Colonic mucosa (tissue), 4 donors: ENCODE measurements around the gene HOTAIR. TPM values are rescaled to one million over a fixed set of nuclear protein-coding genes. Genes with fewer than 3 reads are reported as not detected.

Experiments used
- DNase-seq: peaks from one replicate; pipeline ENCODE4 v3.0.0-alpha.2; 2020
- H3K27ac ChIP-seq: fragments of 200-600 bp; one replicate; pipeline ENCODE4 v1.8.0; 2021
- H3K27me3 ChIP-seq: fragments of 200-600 bp; one replicate; pipeline ENCODE4 v1.8.0; 2021
- H3K36me3 ChIP-seq: fragments of 200-600 bp; one replicate; pipeline ENCODE4 v1.8.0; 2021
- H3K4me1 ChIP-seq: fragments of 200-600 bp; one replicate; pipeline ENCODE4 v1.8.0; 2021; ENCODE audit warnings: mild to moderate bottlenecking
- H3K4me3 ChIP-seq: fragments of 200-600 bp; one replicate; pipeline ENCODE4 v1.8.0; 2021
- H3K9ac ChIP-seq, 2 donors: one replicate each; pipeline ENCODE4 v1.7.0; 2013; ENCODE audit warnings: control low read depth in 2 of 2, low read depth in 2 of 2, low read length in 2 of 2
- H3K9me3 ChIP-seq: fragments of 200-600 bp; one replicate; pipeline ENCODE4 v1.8.0; 2021
- CTCF ChIP-seq: fragments of 200-600 bp; IDR thresholded peaks from one replicate; pipeline ENCODE4 v1.8.0; 2022; ENCODE audit warnings: antibody characterized with exemption, mild to moderate bottlenecking
- intact Hi-C: fragments of 100-400 bp; cut with DNase I; formaldehyde crosslinking; loops from one replicate; pipeline ENCODE4 v1.14.1; 2022
- total RNA-seq, 2 donors: library from RNA; stranded (reverse); fragmentation: NEBNext Ultra II Directional in 1 of 2; extraction: Animal tissue kit (Norgen Biotek cat#: 25700) in 1 of 2; gene quantifications; one replicate each; pipeline ENCODE4 v1.2.1, GENCODE V29; 2021
- donor health status: healthy.
- donor health status: DM: no; HTN: no; CAD: no.
- donor health status: DM: no; HTN: no; CAD: no.

The HOTAIR gene
- total RNA-seq = not detected

- no peaks in the 10 kb centered on the region for H3K36me3 ChIP-seq
- H3K4me3 ChIP-seq = no peak within 1 kb of the TSS
- peaks cover 95% of the 10 kb centered on the region for H3K27me3 ChIP-seq
- H3K9ac ChIP-seq = no peak within 1 kb of the TSS
- DNase-seq = no peak
- H3K9me3 ChIP-seq = no peaks in the 10 kb centered on the region
- no peaks in the 10 kb centered on the region for H3K4me1 ChIP-seq
- H3K27ac ChIP-seq = no peak within 1 kb of the TSS
- intact Hi-C loops = no loop called here
- TF ChIP-seq CTCF = no peak
Measured at GRCh38 chr12:53974084-53975063, at the start of gene HOTAIR. Gene HOTAIR (minus strand): TSS chr12:53974954.

DNA sequence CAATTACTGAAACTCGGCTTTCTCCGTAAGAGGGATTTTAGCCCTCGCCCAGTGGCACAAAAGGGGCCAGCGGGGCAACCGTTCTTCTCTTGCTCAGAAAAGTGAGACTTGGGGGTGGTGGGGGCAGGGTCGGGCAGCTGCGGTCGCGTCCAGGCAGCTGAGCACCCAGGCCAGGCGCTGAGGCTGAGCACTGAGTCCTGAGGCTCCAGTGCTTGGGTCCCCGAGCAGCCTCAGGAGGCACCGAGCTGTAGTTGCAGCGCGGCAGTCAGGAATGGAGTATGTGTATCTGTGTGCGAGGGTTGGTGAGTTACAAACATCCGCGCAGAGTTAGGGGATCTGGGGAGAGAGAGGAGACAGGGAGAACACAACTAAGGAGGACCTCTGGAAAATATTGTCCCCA, 49.4 kb upstream of the HOTAIR start:
- Histone ChIP-seq H3K9me3 (no peaks in the 10 kb centered on the region), H3K27me3 (peaks cover 94% of the 10 kb centered on the region), H3K9ac (no peak overlapping the region), H3K27ac (no peak overlapping the region), H3K36me3 (no peaks in the 10 kb centered on the region), H3K4me3 (no peak overlapping the region), H3K4me1 (no peaks in the 10 kb centered on the region)
- TF ChIP-seq CTCF = no peak
- no peak for DNase-seq
- intact Hi-C loops = no loop called here

DNA sequence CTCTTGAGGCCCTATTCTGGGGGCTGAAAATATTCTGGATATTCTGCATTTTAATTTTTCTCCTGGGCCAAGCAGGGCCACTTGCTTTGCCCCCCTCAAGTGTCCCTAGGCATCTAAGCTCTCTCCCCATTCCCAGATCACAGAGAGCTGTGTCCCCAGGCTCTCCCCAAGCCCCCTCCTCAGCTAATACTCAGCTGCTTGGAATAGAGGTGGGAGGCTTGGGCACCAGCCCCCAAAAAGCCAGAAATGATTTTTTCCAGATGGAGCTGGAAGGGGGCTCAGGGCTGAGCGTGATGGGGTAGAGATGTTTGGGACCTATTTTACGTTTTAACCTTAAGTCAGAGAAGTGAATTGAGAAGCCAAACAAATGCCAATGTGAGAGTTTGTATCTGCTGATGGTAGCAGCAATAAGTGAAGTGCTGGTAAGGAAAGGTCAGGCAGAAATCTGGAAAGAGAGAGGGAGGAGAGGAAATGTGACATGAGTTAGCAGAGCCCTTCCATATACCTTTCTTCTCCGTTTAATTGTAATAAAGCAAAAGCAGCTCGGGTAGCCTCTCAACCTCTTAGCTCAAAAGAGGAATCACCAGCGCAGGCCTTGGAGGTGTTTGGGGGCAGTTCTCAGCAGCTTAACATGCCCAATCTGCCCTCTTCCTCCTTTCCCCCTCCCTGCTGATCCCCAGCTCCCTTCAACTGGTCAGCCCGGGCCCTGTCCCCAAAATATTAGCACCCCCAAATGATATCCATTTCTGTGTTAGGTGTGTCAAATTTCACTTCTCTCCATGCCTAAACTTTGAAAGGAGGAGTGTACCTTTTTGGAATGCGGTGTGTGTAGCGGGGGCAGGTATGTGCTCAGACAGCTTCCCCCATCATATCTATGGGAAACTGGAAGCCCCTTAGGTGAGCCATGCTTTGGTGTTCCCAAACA, 48.5 kb upstream of the HOTAIR start:
- Histone ChIP-seq H3K36me3 (no peaks in the 10 kb centered on the region), H3K4me3 (no peak overlapping the region), H3K9me3 (no peaks in the 10 kb centered on the region), H3K4me1 (peaks cover 3% of the 10 kb centered on the region), H3K9ac (no peak overlapping the region), H3K27ac (no peak overlapping the region), H3K27me3 (peaks cover 94% of the 10 kb centered on the region)
- no peak for DNase-seq
- intact Hi-C loops = no loop called here
- TF ChIP-seq CTCF = no peak

- intact Hi-C loops = no loop called here
- no peak for TF ChIP-seq CTCF
- Histone ChIP-seq H3K9ac (no peak overlapping the region), H3K9me3 (no peaks in the 10 kb centered on the region), H3K27me3 (peaks cover 94% of the 10 kb centered on the region), H3K4me1 (peaks cover 6% of the 10 kb centered on the region), H3K27ac (no peak overlapping the region), H3K4me3 (no peak overlapping the region), H3K36me3 (no peaks in the 10 kb centered on the region)
- DNase-seq = no peak
Measured at GRCh38 chr12:54021432-54022013, 46.8 kb upstream of the HOTAIR start.
